HepG2 (cell line): ENCODE results near the gene GPR65. TPM values are rescaled to one million over a fixed set of nuclear protein-coding genes. Genes with fewer than 3 reads are reported as not detected.
"Not testable (repeated sequence)": the region's sequence is repeated elsewhere in the genome, so short reads cannot be mapped to it uniquely, and the experiment has no call there.

Experiments
- ATAC-seq: fragments of 200-7000 bp; cut with Tn5 transposase; 3 replicates; pipeline ENCODE4 v1.9.1; 2020; ENCODE audit warnings: mild to moderate bottlenecking, moderate library complexity
- BruUV-seq: library from RNA; stranded (reverse); fragments of 400-500 nt; replicated peaks from 2 replicates; lab custom pipeline; 2021; lab: Mats Ljungman, UMichigan
- CTCF ChIA-PET: fragments of 300-600 bp; formaldehyde crosslinking; extraction: SDS; loops from one replicate; lab custom pipeline; 2021; ENCODE audit warnings: low total read pairs, inconsistent platforms, low intra/inter-chr PET ratio; lab: Yijun Ruan, JAX
- POLR2A ChIA-PET: fragments of 350-600 bp; sonication (Branson Sonifier 250); formaldehyde crosslinking; loops from one replicate; lab custom pipeline; 2020; ENCODE audit warnings: antibody characterized with exemption, inconsistent platforms; lab: Yijun Ruan, JAX
- DNase-seq: peaks from one replicate; pipeline ENCODE4 v3.0.0-alpha.2; 2015; ENCODE audit warnings: low spot score
- FAIRE-seq: peaks from 3 replicates; lab custom pipeline; 2011; peaks lifted over from hg19 to GRCh38; lab: Jason Lieb, UNC
- H2AFZ ChIP-seq: one replicate; pipeline ENCODE4 v1.6.1; 2011; ENCODE audit warnings: low read length, inconsistent platforms
- H3K27ac ChIP-seq: fragments of 300-600 bp; 3 replicates; pipeline ENCODE4 v1.8.0; 2011; ENCODE audit warnings: mixed run types, mild to moderate bottlenecking, mixed read lengths, low read length, inconsistent platforms; ENCODE audit not compliant: insufficient read depth; ENCODE audit errors: extremely low read length
- H3K27me3 ChIP-seq, 2 experiments: fragments of 200-600 bp in 1 of 2; 2 replicates in 1 of 2; 3 replicates in 1 of 2; pipeline versions ENCODE4 v1.6.0 to v1.8.0; 2011; ENCODE audit warnings: low read length in 2 of 2, mild to moderate bottlenecking in 2 of 2, moderate library complexity in 2 of 2, inconsistent platforms in 1 of 2; ENCODE audit not compliant: insufficient read depth in 2 of 2, control insufficient read depth in 1 of 2
- H3K36me3 ChIP-seq, 2 experiments: fragments of 200-600 bp in 1 of 2; replicated peaks in 1 of 2; 2 replicates in 1 of 2; 3 replicates in 1 of 2; pipeline versions ENCODE4 v1.5.1 to v1.8.0; 2011; ENCODE audit warnings: low read length in 2 of 2, inconsistent platforms in 1 of 2; ENCODE audit not compliant: insufficient read depth in 2 of 2, control insufficient read depth in 1 of 2
- H3K4me1 ChIP-seq: 2 replicates; pipeline ENCODE4 v1.5.1; 2012; ENCODE audit warnings: low read length, inconsistent platforms; ENCODE audit not compliant: insufficient read depth
- H3K4me2 ChIP-seq: 2 replicates; pipeline ENCODE4 v1.6.0; 2011; ENCODE audit warnings: low read depth, low read length, inconsistent platforms
- H3K4me3 ChIP-seq, 3 experiments: fragments of 200-600 bp in 1 of 3; sonication (generic), shearing (Covaris generic) in 1 of 3; replicated peaks in 1 of 3; 2 replicates each; pipeline ENCODE4 v1.5.1; 2011 to 2016; ENCODE audit warnings: low read length in 3 of 3, inconsistent platforms in 2 of 3, low read depth in 2 of 3, mild to moderate bottlenecking in 2 of 3, control low read depth in 1 of 3, mixed read lengths in 1 of 3; ENCODE audit not compliant: insufficient read depth in 1 of 3
- H3K79me2 ChIP-seq: one replicate; pipeline ENCODE4 v1.6.1; 2011; ENCODE audit warnings: low read length, inconsistent platforms; ENCODE audit not compliant: insufficient read depth
- H3K9ac ChIP-seq: 2 replicates; pipeline ENCODE4 v1.6.0; 2011; ENCODE audit warnings: mild to moderate bottlenecking, low read depth, low read length, inconsistent platforms; ENCODE audit not compliant: insufficient read depth
- H3K9me3 ChIP-seq: 2 replicates; pipeline ENCODE4 v1.5.1; 2012; ENCODE audit warnings: mild to moderate bottlenecking, low read length
- H4K20me1 ChIP-seq: 2 replicates; pipeline ENCODE4 v1.6.0; 2011; ENCODE audit warnings: inconsistent platforms, mild to moderate bottlenecking, low read length, moderate library complexity; ENCODE audit not compliant: insufficient read depth
- BORCS8-MEF2B ChIP-seq: sonication (generic); formaldehyde crosslinking; IDR thresholded peaks from 2 replicates; pipeline ENCODE4 v1.8.0; 2022; ENCODE audit warnings: mild to moderate bottlenecking, missing genetic modification reagents
- FOXO1 ChIP-seq: sonication (generic); formaldehyde crosslinking; IDR thresholded peaks from 2 replicates; pipeline ENCODE4 v1.4.0; 2020; ENCODE audit warnings: missing genetic modification reagents
- GATAD2A ChIP-seq: IDR thresholded peaks from 2 replicates; pipeline ENCODE4 v1.6.1; 2016
- HMG20B ChIP-seq: conservative IDR thresholded peaks from 2 replicates; pipeline ENCODE4 v1.6.1; 2016; ENCODE audit warnings: missing genetic modification reagents, missing compliant biosample characterization
- JUNB ChIP-seq: sonication (generic); formaldehyde crosslinking; IDR thresholded peaks from 2 replicates; pipeline ENCODE4 v1.8.0; 2022; ENCODE audit warnings: missing genetic modification reagents, mild to moderate bottlenecking, borderline replicate concordance
- KDM3A ChIP-seq: IDR thresholded peaks from 2 replicates; pipeline ENCODE4 v1.6.1; 2018; ENCODE audit warnings: low read depth, missing compliant biosample characterization
- MED1 ChIP-seq: sonication (generic); formaldehyde crosslinking; IDR thresholded peaks from 2 replicates; pipeline ENCODE4 v1.4.0; 2020; ENCODE audit warnings: missing genetic modification reagents
- MIER2 ChIP-seq: IDR thresholded peaks from 2 replicates; pipeline ENCODE4 v1.6.1; 2016; ENCODE audit warnings: missing biosample characterization, missing genetic modification reagents
- POLR2G ChIP-seq: fragments of 200-400 bp; formaldehyde crosslinking; IDR thresholded peaks from 2 replicates; pipeline ENCODE4 v1.6.1; 2018; ENCODE audit warnings: mild to moderate bottlenecking, low read depth, low read length, moderate library complexity
- SALL1 ChIP-seq: sonication (generic); formaldehyde crosslinking; IDR thresholded peaks from 2 replicates; pipeline ENCODE4 v1.8.0; 2022; ENCODE audit warnings: mild to moderate bottlenecking, missing genetic modification reagents
- TAF1 ChIP-seq: sonication (generic); formaldehyde crosslinking; IDR thresholded peaks from 2 replicates; pipeline ENCODE4 v1.4.0; 2020; ENCODE audit warnings: missing genetic modification reagents
- ZNF430 ChIP-seq: sonication (generic); formaldehyde crosslinking; IDR thresholded peaks from 2 replicates; pipeline ENCODE4 v1.9.0; 2021; ENCODE audit warnings: mild to moderate bottlenecking, missing genetic modification reagents
- WGBS: methylation state at CpG from one replicate; pipeline ENCODE4 v1.1.6; 2017; ENCODE audit warnings: low lambda C conversion rate; 5-methylcytosine and 5-hydroxymethylcytosine counted together
- in situ Hi-C: cut with HindIII; loops from 2 replicates; pipeline ENCODE4 v1.10.0; 2017; ENCODE audit warnings: low pct_unique_long_range_greater_than_20kb; ENCODE audit not compliant: extremely low pct_ligation_motif_present
- intact Hi-C: fragments of 100-400 bp; cut with micrococcal nuclease; formaldehyde crosslinking; loops from one replicate; pipeline ENCODE4 v1.10.0; 2022; ENCODE audit not compliant: unreplicated experiment
- polyA plus RNA-seq, 8 experiments: library from polyadenylated mRNA; depleted of rRNA in 3 of 8; stranded (reverse) in 7 of 8; unstranded in 1 of 8; fragments of >200 nt; fragmentation: Illumina TruSeq in 4 of 8; extraction: Trizol in 4 of 8; gene quantifications; 2 replicates each; pipeline versions ENCODE4 v1.2.1 to v1.2.3, GENCODE V29; 2011 to 2016; ENCODE audit warnings: low read depth in 4 of 8, missing spikeins in 1 of 8, mixed read lengths in 1 of 8; ENCODE audit not compliant: insufficient read depth in 1 of 8
- total RNA-seq, 5 experiments: library from RNA; depleted of rRNA; stranded (reverse); fragments of >200 nt; fragmentation: Illumina TruSeq; extraction: Trizol; gene quantifications; 2 replicates each; pipeline ENCODE4 v1.2.3, GENCODE V29; 2016; ENCODE audit warnings: low read depth in 1 of 5
- TF ChIP-seq, protein P1 (sequence below): sonication (generic); formaldehyde crosslinking; IDR thresholded peaks from 2 replicates; pipeline ENCODE4 v1.4.0; 2020; ENCODE audit warnings: missing genetic modification reagents
- TF ChIP-seq, protein P2 (sequence below): sonication (generic); formaldehyde crosslinking; IDR thresholded peaks from 2 replicates; pipeline ENCODE4 v1.4.0; 2020; ENCODE audit warnings: mild to moderate bottlenecking, missing genetic modification reagents
- TF ChIP-seq, protein P3 (sequence below): sonication (generic); formaldehyde crosslinking; IDR thresholded peaks from 2 replicates; pipeline ENCODE4 v1.8.1; 2023; ENCODE audit warnings: mild to moderate bottlenecking, missing genetic modification reagents
- TF ChIP-seq, protein P4 (sequence below): IDR thresholded peaks from 2 replicates; pipeline ENCODE4 v1.6.1; 2016; ENCODE audit warnings: mild to moderate bottlenecking

Gene GPR65
- total and polyA plus RNA-seq, 2 of the 13 experiments (the other 11 are each of a cell fraction or from before 2014, with no cell fraction given): not detected

DNA sequence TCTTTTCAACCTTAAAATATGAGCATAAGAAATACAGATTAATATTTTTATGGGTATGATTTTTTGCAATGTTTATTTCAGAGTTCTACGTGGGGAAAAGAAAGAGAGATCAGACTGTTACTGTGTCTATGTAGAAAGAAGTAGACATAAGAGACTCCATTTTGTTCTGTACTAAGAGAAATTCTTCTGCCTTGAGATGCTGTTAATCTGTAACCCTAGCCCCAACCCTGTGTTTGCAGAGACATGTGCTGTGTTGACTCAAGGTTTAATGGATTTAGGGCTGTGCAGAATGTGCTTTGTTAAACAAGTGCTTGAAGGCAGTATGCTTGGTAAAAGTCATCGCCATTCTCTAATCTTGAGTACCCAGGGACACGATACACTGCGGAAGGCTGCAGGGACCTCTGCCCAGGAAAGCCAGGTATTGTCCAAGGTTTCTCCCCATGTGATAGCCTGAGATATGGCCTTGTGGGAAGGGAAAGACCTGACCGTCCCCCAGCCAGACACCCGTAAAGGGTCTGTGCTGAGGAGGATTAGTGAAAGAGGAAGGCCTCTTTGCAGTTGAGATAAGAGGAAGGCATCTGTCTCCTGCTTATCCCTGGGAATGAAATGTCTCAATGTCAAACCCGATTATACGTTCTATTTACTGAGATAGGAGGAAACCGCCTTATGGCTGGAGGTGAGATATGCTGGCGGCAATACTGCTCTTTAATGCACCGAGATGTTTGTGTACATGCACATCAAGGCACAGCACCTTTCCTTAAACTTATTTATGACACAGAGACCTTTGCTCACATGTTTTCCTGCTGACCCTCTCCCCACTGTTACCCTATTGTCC is 19.5 kb downstream of the GPR65 start:
- H2AFZ ChIP-seq, POLR2A ChIA-PET, H3K27me3 ChIP-seq, H4K20me1 ChIP-seq, H3K9me3 ChIP-seq, CTCF ChIA-PET: not testable (repeated sequence)
- TSS peak; percentile 62 for BruUV-seq
- H3K36me3 ChIP-seq: peaks cover 2 to 11% of the 10 kb centered on the region in 2 experiments; a peak in 2 of 5 replicates
- 0% methylated on average over 8 of the region's 11 CpGs for WGBS
- H3K27ac ChIP-seq: peak overlapping the region; percentile 78
- in situ Hi-C loops: loop anchor here (25.0 kb wide), 1 partner anchor 363 kb away; the partner anchor contains the start of gene SPATA7
- ATAC-seq (peak; percentile 71), FAIRE-seq (peak; percentile 97), DNase-seq (peak; percentile 53)
- peak overlapping the region; percentile 71 for H3K9ac ChIP-seq
- peaks cover 88% of the 10 kb centered on the region for H3K4me1 ChIP-seq
- H3K4me2 ChIP-seq: peak overlapping the region; percentile 67
- intact Hi-C loops: loop anchor here (1.0 kb wide), 1 partner anchor 20 kb away; no protein-coding TSS in a partner anchor
- H3K4me3 ChIP-seq: peak overlapping the region; percentile 68 to 69 (median 69)
- H3K79me2 ChIP-seq: peaks cover 42% of the 10 kb centered on the region
- TF ChIP-seq, protein P1, sequence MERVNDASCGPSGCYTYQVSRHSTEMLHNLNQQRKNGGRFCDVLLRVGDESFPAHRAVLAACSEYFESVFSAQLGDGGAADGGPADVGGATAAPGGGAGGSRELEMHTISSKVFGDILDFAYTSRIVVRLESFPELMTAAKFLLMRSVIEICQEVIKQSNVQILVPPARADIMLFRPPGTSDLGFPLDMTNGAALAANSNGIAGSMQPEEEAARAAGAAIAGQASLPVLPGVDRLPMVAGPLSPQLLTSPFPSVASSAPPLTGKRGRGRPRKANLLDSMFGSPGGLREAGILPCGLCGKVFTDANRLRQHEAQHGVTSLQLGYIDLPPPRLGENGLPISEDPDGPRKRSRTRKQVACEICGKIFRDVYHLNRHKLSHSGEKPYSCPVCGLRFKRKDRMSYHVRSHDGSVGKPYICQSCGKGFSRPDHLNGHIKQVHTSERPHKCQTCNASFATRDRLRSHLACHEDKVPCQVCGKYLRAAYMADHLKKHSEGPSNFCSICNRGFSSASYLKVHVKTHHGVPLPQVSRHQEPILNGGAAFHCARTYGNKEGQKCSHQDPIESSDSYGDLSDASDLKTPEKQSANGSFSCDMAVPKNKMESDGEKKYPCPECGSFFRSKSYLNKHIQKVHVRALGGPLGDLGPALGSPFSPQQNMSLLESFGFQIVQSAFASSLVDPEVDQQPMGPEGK (CRISPR knock-in tag): peak; percentile 64
- TF ChIP-seq GATAD2A (CRISPR knock-in tag) (peak; percentile 84), ZNF430 (CRISPR knock-in tag) (0 out of 2 replicates have a peak, but pooled peaks have one; percentile 23), KDM3A (CRISPR knock-in tag) (0 out of 2 replicates have a peak, but pooled peaks have one; percentile 29), JUNB (peak; percentile 27; the same call in 1 of the 2 replicates), MIER2 (0 out of 2 replicates have a peak, but pooled peaks have one; percentile 3), BORCS8-MEF2B (CRISPR knock-in tag) (0 out of 2 replicates have a peak, but pooled peaks have one; percentile 58), POLR2G (peak; percentile 47; the same call in 1 of the 2 replicates), HMG20B (peak; percentile 82), MED1 (CRISPR knock-in tag) (peak; percentile 76), SALL1 (CRISPR knock-in tag) (peak; percentile 60), FOXO1 (CRISPR knock-in tag) (peak; percentile 70; the same call in 1 of the 2 replicates), TAF1 (peak; percentile 54; the same call in 1 of the 2 replicates)
- TF ChIP-seq, protein P2, sequence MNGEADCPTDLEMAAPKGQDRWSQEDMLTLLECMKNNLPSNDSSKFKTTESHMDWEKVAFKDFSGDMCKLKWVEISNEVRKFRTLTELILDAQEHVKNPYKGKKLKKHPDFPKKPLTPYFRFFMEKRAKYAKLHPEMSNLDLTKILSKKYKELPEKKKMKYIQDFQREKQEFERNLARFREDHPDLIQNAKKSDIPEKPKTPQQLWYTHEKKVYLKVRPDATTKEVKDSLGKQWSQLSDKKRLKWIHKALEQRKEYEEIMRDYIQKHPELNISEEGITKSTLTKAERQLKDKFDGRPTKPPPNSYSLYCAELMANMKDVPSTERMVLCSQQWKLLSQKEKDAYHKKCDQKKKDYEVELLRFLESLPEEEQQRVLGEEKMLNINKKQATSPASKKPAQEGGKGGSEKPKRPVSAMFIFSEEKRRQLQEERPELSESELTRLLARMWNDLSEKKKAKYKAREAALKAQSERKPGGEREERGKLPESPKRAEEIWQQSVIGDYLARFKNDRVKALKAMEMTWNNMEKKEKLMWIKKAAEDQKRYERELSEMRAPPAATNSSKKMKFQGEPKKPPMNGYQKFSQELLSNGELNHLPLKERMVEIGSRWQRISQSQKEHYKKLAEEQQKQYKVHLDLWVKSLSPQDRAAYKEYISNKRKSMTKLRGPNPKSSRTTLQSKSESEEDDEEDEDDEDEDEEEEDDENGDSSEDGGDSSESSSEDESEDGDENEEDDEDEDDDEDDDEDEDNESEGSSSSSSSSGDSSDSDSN (CRISPR knock-in tag): peak; percentile 34; the same call in 1 of the 2 replicates
- TF ChIP-seq, protein P3, sequence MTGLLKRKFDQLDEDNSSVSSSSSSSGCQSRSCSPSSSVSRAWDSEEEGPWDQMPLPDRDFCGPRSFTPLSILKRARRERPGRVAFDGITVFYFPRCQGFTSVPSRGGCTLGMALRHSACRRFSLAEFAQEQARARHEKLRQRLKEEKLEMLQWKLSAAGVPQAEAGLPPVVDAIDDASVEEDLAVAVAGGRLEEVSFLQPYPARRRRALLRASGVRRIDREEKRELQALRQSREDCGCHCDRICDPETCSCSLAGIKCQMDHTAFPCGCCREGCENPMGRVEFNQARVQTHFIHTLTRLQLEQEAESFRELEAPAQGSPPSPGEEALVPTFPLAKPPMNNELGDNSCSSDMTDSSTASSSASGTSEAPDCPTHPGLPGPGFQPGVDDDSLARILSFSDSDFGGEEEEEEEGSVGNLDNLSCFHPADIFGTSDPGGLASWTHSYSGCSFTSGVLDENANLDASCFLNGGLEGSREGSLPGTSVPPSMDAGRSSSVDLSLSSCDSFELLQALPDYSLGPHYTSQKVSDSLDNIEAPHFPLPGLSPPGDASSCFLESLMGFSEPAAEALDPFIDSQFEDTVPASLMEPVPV (CRISPR knock-in tag): peak; percentile 49; the same call in 1 of the 2 replicates
- TF ChIP-seq, protein P4, sequence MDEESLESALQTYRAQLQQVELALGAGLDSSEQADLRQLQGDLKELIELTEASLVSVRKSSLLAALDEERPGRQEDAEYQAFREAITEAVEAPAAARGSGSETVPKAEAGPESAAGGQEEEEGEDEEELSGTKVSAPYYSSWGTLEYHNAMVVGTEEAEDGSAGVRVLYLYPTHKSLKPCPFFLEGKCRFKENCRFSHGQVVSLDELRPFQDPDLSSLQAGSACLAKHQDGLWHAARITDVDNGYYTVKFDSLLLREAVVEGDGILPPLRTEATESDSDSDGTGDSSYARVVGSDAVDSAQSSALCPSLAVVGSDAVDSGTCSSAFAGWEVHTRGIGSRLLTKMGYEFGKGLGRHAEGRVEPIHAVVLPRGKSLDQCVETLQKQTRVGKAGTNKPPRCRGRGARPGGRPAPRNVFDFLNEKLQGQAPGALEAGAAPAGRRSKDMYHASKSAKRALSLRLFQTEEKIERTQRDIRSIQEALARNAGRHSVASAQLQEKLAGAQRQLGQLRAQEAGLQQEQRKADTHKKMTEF (CRISPR knock-in tag): peak; percentile 77
